HK-2 (cell line): Measurements from ENCODE around the gene DLEC1.
"Not testable (repeated sequence)": the region's sequence is repeated elsewhere in the genome, so short reads cannot be mapped to it uniquely, and the experiment has no call there.

Experiments
- DNase-seq: peaks from one replicate; pipeline ENCODE4 v3.0.0-alpha.2; 2018; ENCODE audit not compliant: unreplicated experiment

DLEC1 gene

GRCh38 chr3:38083254-38083653 lies 44.2 kb downstream of the DLEC1 start:
- not testable (repeated sequence) for DNase-seq

DNA sequence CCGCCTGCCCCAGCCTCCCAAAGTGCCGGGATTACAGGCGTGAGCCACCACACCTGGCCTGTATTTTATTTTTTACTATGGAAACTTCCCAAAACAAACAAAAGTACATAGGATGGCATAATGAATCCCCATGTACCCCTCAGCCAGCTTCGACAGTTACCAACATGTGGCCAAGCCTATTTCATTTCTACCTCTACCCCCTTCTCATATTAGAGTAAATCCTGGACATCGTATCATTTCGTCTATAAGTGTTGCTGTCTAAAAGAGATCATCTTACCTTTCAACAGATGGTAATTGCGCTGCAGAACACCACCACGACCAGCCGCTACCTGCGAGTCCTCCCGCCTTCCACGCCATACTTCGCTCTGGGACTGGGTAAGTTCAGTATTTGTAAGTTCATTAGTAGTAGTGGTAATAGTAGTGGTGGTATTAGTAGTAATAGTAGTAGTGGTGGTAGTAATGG lies 44.9 kb downstream of the DLEC1 start:
- no peak for DNase-seq

- DNase-seq, result no peak
Observed at GRCh38 chr3:38084334-38085310, 45.6 kb downstream of the DLEC1 start.

DNA sequence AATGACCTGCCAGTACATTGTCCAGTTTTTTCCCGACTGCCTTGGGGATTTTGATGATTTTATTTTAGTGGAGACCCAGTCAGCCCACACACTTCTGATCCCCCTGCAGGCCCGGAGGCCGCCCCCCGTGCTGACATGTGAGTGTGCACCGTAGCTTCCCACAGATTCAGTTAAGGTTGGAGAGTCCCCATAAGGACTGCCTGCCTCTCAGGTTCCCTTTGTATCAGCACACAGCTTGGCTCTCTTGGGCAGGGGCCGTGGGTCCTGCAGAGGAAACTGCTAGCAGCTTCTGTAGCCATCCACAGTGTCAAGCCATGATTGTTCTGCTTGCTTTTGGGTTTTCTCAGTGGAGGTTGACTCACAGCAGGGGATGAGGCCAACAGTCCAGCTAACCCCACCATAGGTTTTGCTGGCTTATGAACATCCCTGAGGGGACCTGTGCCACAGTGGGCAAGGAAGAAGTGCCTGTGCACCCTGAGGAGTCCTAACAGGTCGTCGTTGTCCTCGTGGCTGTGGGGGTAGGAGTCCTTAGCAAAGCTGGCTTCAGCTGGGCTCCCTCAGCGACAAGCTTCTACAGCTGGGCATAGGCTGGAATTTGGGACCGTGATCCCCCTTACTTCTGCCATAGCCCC lies 46.4 kb downstream of the DLEC1 start:
- no peak for DNase-seq

DNA sequence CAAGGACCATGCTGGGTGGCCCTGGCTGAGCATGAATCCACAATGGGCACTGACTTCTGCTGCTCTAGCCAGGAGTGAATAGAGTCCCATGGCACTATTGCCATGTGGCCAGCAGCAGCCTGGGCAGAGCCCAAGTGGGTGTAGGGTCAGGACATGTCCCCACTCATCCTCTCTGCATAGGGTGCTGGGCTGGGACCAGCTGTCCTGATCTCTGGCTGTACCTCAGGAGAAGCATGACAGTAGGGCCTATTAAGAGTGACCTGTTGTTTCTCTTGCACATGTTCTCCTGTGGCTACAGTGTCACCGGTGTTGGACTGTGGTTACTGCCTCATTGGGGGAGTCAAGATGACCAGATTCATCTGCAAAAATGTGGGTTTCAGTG lies 46.9 kb downstream of the DLEC1 start:
- DNase-seq, result no peak

DNA sequence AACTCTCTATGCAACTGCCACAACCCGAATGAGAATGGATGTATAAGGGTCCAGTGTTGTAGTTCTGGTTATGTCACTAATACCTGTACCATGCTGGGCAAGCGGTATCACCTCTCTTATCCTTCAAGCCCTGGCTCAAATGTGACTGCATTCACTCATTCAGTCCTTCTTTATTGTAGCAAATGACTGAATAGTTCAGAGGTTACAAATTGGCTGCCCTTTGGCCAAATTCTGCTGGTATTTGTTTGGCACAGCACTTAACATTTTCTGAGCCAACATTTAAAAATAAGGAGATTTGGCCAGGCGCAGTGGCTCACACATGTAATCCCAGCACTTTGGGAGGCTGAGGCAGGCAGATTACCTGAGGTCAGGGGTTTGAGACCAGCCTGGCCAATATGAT lies 47.5 kb downstream of the DLEC1 start:
- no peak for DNase-seq

GRCh38 chr3:38087278-38087677 lies 48.3 kb downstream of the DLEC1 start:
- DNase-seq, result not testable (repeated sequence)

GRCh38 chr3:38088126-38089078 lies 49.4 kb downstream of the DLEC1 start:
- no peak for DNase-seq

GRCh38 chr3:38089163-38089562 lies 50.2 kb downstream of the DLEC1 start:
- DNase-seq, result no peak

GRCh38 chr3:38090453-38090852 lies 51.4 kb downstream of the DLEC1 start:
- DNase-seq, result no peak

- no peak for DNase-seq
Observed at GRCh38 chr3:38094999-38095398, 56.0 kb downstream of the DLEC1 start.

DNA sequence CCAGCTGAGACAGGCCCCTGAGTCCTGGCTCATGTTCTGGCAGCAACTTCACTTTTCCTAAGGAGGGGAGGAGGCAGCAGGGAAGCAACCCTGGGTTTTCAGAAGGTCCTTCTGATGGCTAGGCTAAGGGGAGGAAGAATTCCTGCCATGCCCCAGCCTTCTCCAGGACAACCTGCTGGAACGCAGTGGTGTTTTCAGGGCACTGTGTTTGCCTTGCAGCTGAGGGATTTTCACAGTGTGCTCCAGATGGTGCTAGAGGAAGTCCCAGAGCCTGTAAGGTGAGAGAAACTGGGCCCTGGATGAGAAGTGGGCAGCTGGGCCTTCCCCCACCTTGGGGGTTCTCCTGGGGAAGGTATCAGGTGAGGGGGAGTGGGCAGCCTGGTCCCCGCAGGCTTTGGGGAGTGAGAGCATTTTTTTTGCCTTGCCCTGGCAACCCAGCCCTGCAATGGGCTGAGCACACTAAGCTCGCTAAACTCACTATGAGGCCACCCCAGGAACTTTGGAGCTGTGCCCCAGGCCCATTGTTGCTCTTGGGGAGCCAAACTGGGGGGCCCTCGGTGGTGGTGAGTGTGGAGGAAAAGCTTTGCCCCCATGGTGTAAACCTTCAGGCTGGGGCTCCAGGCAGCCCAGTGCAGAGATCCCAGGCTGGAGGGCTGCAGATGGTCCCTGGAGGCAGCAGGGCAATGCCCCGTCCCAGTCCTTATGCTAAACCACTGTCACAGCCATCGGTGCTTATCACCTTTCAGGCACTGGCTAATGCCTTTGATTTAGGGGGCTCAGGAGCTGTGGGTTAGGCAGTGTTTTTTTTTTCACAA lies 56.9 kb downstream of the DLEC1 start:
- DNase-seq, result no peak

- no peak for DNase-seq
Observed at GRCh38 chr3:38097446-38098375, 58.7 kb downstream of the DLEC1 start.

- no peak for DNase-seq
Observed at GRCh38 chr3:38098376-38098723, 59.3 kb downstream of the DLEC1 start.

DNA sequence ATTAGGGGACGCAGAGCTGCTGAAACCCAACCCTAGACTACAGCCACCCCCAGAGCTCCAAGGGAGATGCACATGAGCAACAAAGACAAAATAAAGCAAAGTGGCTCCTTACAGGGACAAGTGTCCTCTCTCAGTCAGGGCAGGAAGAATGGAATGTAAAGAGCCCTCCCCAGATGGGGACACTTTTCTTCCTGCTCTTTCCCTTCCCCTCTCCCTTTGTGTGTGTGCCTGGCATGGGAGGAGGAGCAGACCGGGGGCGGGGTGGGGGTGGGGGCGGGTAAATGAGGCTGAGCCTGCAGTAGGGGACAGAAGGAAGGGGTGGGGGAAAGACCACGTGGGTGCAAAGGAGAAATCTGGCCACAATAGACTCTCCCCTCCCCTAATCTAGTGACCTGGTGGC lies 60.5 kb downstream of the DLEC1 start:
- DNase-seq, result no peak

DNA sequence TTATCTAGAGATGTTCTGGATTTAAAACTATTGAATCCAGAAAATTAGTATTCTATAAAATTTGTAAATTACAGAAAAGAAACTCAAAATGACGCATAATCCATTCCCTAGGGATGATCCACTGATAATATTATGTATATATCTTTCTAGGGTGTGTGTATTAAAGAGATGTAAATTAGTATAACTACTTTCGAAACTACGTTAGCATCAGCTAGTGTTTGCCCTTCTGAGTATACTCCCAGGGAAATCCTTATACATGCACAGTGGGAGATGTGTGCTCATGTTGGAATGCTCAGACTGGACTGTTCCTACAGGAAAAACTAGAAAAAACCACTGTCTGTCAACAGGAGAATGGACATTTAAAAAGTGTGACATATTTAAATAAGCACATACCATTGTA lies 61.5 kb downstream of the DLEC1 start:
- DNase-seq, result no peak

DNA sequence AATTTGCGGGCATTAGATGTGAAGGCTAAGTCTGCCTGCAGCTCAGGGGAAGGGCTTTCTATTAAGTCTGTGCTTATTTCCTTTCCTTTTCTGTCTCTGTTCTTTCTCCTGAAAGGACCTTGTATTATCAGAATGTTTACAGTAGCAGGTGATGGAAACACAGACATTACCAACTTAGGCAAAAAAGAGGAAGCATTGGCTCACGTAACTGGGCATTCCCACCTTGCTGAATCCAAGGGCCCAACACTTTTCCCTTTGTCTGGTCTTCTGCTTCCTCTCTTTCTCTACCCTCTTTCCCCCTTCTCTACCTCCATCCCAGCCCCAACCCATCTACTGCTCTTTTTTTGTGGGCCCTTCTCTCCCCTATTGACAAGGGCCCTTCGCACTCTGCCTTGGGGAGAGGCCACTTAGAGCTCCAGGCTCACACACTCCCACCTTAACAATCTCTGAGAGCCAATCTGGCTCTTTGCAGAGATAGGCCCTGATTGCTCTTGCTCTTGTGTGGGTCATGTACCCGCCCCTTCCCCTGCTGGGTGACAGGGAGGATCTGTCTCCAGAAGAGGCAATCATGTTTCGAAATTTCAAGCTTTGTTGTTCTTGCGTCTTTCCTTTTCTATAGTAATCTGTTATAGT lies 62.9 kb downstream of the DLEC1 start:
- no peak for DNase-seq

- no peak for DNase-seq
Observed at GRCh38 chr3:38102444-38102814, 63.4 kb downstream of the DLEC1 start.

- no peak for DNase-seq
Observed at GRCh38 chr3:38105525-38105924, 66.5 kb downstream of the DLEC1 start.
